ENCODE measurements around the gene DENND1A.

GRCh38 chr9:123470121-123470782 lies 459.7 kb downstream of the DENND1A start:
- no peak for TF ChIP-seq CTCF (conservative IDR thresholded peaks at IDR 0.05; ENCODE audit: low read depth in 2 of 2)
- TF ChIP-seq POLR2AphosphoS5 (IDR thresholded peaks at IDR 0.05; ENCODE audit: low read depth), result no peak
- TF ChIP-seq EZH2phosphoT487 (IDR thresholded peaks at IDR 0.05; ENCODE audit: unreplicated experiment), result no peak
- no peak for TF ChIP-seq CREB1 (CRISPR knock-in tag; IDR thresholded peaks at IDR 0.05; ENCODE audit: low read depth)
- TF ChIP-seq REST (IDR thresholded peaks at IDR 0.05; ENCODE audit: unreplicated experiment), result no peak
- no peak for TF ChIP-seq EZH2 (IDR thresholded peaks at IDR 0.05; ENCODE audit: low read depth, unreplicated experiment)
- TF ChIP-seq STAT1 (IDR thresholded peaks at IDR 0.05; ENCODE audit: unreplicated experiment), result no peak
- no peak for TF ChIP-seq ZNF114 (CRISPR knock-in tag; IDR thresholded peaks at IDR 0.05)
- no peak for TF ChIP-seq ETS1 (IDR thresholded peaks at IDR 0.05)
- TF ChIP-seq ZNF331 (CRISPR knock-in tag; IDR thresholded peaks at IDR 0.05; ENCODE audit: low read depth), result no peak
